K562 (cell line): ENCODE measurements around the gene PCSK5.
"Not testable (repeated sequence)": the region's sequence is repeated elsewhere in the genome, so short reads cannot be mapped to it uniquely, and the experiment has no call there.

Source experiments
- HDGF ChIP-seq: fragments of 450-650 bp; IDR thresholded peaks from 2 replicates; pipeline ENCODE4 v1.6.1; 2016
- TARDBP ChIP-seq: fragments of 450-650 bp; IDR thresholded peaks from 2 replicates; pipeline ENCODE4 v1.6.1; 2016
- ZNF274 ChIP-seq: IDR thresholded peaks from 2 replicates; pipeline ENCODE4 v1.6.1; 2011; ENCODE audit warnings: low read depth, mild to moderate bottlenecking, low read length, moderate library complexity, borderline replicate concordance

- not testable (repeated sequence) for TF ChIP-seq HDGF, ZNF274
- peak; percentile 76; the same call in 1 of the 2 replicates for TF ChIP-seq TARDBP
Measured at GRCh38 chr9:76362332-76363031, 472.0 kb downstream of the PCSK5 start.
